GM12891 (cell line): ENCODE results near the gene TCF15.

Experiments used
- POLR2A ChIP-seq: IDR thresholded peaks from 2 replicates; pipeline ENCODE4 v1.6.1; 2011; ENCODE audit warnings: low read depth, low read length, control low read depth
- POLR2AphosphoS5 ChIP-seq: IDR thresholded peaks from 2 replicates; pipeline ENCODE4 v1.6.1; 2011; ENCODE audit warnings: low read depth, low read length, control low read depth
- POU2F2 ChIP-seq: IDR thresholded peaks from 2 replicates; pipeline ENCODE4 v1.6.1; 2011; ENCODE audit warnings: low read depth, mild to moderate bottlenecking, control low read depth, low read length, moderate library complexity
- SPI1 ChIP-seq: IDR thresholded peaks from 2 replicates; pipeline ENCODE4 v1.6.1; 2011; ENCODE audit warnings: low read depth, low read length, control low read depth

GRCh38 chr20:626579-626978 lies 16.5 kb upstream of the TCF15 start:
- TF ChIP-seq POLR2AphosphoS5: no peak
- no peak for TF ChIP-seq POLR2A
- TF ChIP-seq SPI1: no peak
- TF ChIP-seq POU2F2: no peak
